KG1 (cell line): ENCODE results near the gene GSTCD.
"Not testable (repeated sequence)": the region's sequence is repeated elsewhere in the genome, so short reads cannot be mapped to it uniquely, and the experiment has no call there.

Experiments used
- DNase-seq: peaks from one replicate; lab custom pipeline; 2025; lab: John Stamatoyannopoulos, UW

The GSTCD gene

GRCh38 chr4:105708181-105709080 lies at the start of gene GSTCD, which contains the start of gene INTS12:
TSS of gene GSTCD (plus strand) at chr4:105708784. CDS start at chr4:105717614, 8,830 bp downstream.
TSS of gene INTS12 (minus strand) at chr4:105708689. CDS start at chr4:105700005, 8,684 bp downstream.
- DNase-seq = peak; percentile 88

- no peak for DNase-seq
Measured at GRCh38 chr4:105659190-105659589, 49.4 kb upstream of the GSTCD start.

- DNase-seq = no peak
Measured at GRCh38 chr4:105661028-105661427, 47.6 kb upstream of the GSTCD start.

- no peak for DNase-seq
Measured at GRCh38 chr4:105662935-105663675, 45.5 kb upstream of the GSTCD start.

- no peak for DNase-seq
Measured at GRCh38 chr4:105666693-105667092, 41.9 kb upstream of the GSTCD start.

GRCh38 chr4:105670684-105671083 lies 37.9 kb upstream of the GSTCD start:
- DNase-seq = no peak

GRCh38 chr4:105671301-105671700 lies 37.3 kb upstream of the GSTCD start:
- no peak for DNase-seq

GRCh38 chr4:105674011-105674410 lies 34.6 kb upstream of the GSTCD start:
- no peak for DNase-seq

GRCh38 chr4:105677709-105678108 lies 30.9 kb upstream of the GSTCD start:
- no peak for DNase-seq

GRCh38 chr4:105679186-105679585 lies 29.4 kb upstream of the GSTCD start:
- DNase-seq = no peak

- no peak for DNase-seq
Measured at GRCh38 chr4:105683038-105683437, 25.5 kb upstream of the GSTCD start.

- no peak for DNase-seq
Measured at GRCh38 chr4:105686571-105686970, 22.0 kb upstream of the GSTCD start.

- not testable (repeated sequence) for DNase-seq
Measured at GRCh38 chr4:105694812-105695211, 13.8 kb upstream of the GSTCD start.

- not testable (repeated sequence) for DNase-seq
Measured at GRCh38 chr4:105695832-105696231, 12.8 kb upstream of the GSTCD start.

- no peak for DNase-seq
Measured at GRCh38 chr4:105698607-105699006, 10.0 kb upstream of the GSTCD start.

GRCh38 chr4:105707782-105708180 lies 803 bp upstream of the GSTCD start:
- DNase-seq = no peak

- DNase-seq = peak; percentile 23
Measured at GRCh38 chr4:105709081-105709450, 482 bp downstream of the GSTCD start.

GRCh38 chr4:105710012-105710600 lies 1.5 kb downstream of the GSTCD start:
- DNase-seq = no peak

- DNase-seq = no peak
Measured at GRCh38 chr4:105710678-105711077, 2.1 kb downstream of the GSTCD start.

GRCh38 chr4:105712766-105713165 lies 4.2 kb downstream of the GSTCD start:
- DNase-seq = no peak

GRCh38 chr4:105714071-105714521 lies 5.5 kb downstream of the GSTCD start:
- DNase-seq = peak; percentile 54

GRCh38 chr4:105714932-105715331 lies 6.3 kb downstream of the GSTCD start:
- no peak for DNase-seq
